Transverse colon (tissue), 4 donors: ENCODE data around the gene ZC3H14.

Source experiments
- CTCF ChIP-seq, 5 experiments: fragments of 200-600 bp in 3 of 5; fragments of 450-650 bp in 2 of 5; sonication (generic) in 3 of 5; IDR thresholded peaks; 1 replicate in 2 of 5; 2 replicates in 3 of 5; pipeline ENCODE4 v1.5.1; 2016 to 2017; ENCODE audit warnings: antibody characterized with exemption in 5 of 5, inconsistent platforms in 3 of 5, mild to moderate bottlenecking in 2 of 5, moderate library complexity in 1 of 5
- EP300 ChIP-seq: sonication (generic); formaldehyde crosslinking; IDR thresholded peaks from one replicate; pipeline ENCODE4 v1.6.1; 2017; ENCODE audit warnings: antibody characterized with exemption, low read depth
- POLR2A ChIP-seq: fragments of 450-650 bp; IDR thresholded peaks from one replicate; pipeline ENCODE4 v1.6.1; 2016; ENCODE audit warnings: antibody characterized with exemption, mild to moderate bottlenecking, moderate library complexity
- POLR2AphosphoS5 ChIP-seq, 3 donors: sonication (generic); formaldehyde crosslinking; IDR thresholded peaks; one replicate each; pipeline ENCODE4 v1.6.1; 2016; ENCODE audit warnings: antibody characterized with exemption in 3 of 3

GRCh38 chr14:88559852-88560251 lies 3.0 kb upstream of the ZC3H14 start:
- peak; percentile 25 to 35 (median 29) for TF ChIP-seq CTCF (IDR thresholded peaks at IDR 0.05)
- TF ChIP-seq POLR2A: no peak
- TF ChIP-seq POLR2AphosphoS5 (IDR thresholded peaks at IDR 0.05): no peak
- no peak for TF ChIP-seq EP300
